ENCODE measurements around the gene PTPRM.

DNA sequence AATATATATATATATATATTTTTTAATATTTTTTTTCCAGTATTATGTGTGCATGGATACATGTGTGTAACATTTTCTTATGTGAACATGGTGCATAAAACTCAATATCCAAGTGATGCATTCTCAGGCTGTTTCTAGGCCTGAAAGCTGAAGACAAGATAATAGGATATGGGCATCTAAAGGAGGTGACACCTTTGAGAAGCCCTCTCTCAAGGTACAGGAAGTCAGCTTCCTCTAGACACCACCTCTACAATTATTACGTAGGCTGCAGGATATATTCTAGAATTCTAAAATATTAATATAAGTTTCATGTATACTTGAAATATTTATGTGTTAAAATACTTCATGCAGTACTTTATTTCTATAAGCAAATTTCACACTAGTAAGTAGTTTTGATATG lies 327.5 kb downstream of the PTPRM start:
- no peak for TF ChIP-seq CTCF (IDR thresholded peaks at IDR 0.05 in 2 of 3, conservative IDR thresholded peaks at IDR 0.05 in 1 of 3; ENCODE audit: borderline replicate concordance in 1 of 3, insufficient read depth in 1 of 3, low read depth in 2 of 3, low read length in 2 of 3)
- no peak for TF ChIP-seq CBX3 (IDR thresholded peaks at IDR 0.05; ENCODE audit: low read depth)
- TF ChIP-seq POLR2AphosphoS5 (IDR thresholded peaks at IDR 0.05; ENCODE audit: low read depth, low read length): no peak
- no peak for TF ChIP-seq EZH2 (IDR thresholded peaks at IDR 0.05)

All from HCT116 (cell line).